ENCODE data around the gene SFMBT1.

SFMBT1 gene

DNA sequence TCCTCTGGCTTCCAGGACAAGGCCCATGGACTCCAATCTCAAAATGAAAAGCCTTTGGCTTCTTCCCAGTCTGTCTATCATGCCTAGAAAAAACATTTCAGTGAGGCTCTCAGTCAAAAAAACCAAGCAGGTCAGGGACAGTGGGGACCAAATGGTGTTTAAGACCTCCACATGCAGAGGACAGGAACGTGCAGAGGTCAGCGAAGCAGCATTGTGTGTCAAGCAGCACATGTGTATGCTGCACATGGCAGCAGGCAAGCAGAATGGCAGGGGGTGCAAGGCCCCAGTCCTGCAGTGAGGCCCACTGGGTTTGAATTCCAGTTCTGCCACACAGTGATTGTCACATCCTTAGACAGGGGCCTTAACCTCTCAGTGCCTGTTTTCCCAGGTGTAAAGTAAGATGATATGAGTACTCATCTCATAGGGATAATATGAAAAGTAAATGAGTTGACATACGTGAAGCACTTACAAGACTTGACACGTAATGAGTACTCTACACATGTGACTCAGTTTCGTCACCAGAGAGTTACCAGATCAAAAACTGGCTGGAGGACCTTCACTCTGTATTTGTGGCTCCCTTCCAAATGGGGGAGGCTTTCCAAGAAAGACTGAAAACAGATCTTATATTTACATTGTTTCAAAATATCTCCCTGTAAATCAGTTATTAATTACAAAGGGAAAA lies 159.7 kb downstream of the SFMBT1 start:
- no peak for DNase-seq (ENCODE audit: low read depth in 2 of 2)

DNA sequence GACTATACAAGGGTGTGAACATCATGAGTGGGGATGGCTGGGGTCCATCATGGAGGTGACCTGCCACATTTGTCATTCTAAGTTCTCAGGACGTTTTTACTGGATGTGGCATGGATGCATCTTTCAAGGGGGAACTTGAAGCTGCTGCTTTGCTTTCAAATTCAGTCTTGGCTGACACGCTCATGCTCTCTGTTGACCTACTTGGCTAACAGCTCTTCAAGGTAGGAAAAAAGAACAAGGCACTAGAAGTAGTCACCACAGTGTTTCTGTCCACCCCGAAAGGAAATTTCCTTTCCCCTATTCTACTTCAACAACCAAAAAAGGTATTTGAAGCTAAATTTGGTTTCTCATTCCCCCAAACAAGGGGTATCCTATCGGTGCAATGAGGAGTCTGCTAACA lies 163.5 kb downstream of the SFMBT1 start:
- no peak for DNase-seq (ENCODE audit: low read depth in 2 of 2)

DNA sequence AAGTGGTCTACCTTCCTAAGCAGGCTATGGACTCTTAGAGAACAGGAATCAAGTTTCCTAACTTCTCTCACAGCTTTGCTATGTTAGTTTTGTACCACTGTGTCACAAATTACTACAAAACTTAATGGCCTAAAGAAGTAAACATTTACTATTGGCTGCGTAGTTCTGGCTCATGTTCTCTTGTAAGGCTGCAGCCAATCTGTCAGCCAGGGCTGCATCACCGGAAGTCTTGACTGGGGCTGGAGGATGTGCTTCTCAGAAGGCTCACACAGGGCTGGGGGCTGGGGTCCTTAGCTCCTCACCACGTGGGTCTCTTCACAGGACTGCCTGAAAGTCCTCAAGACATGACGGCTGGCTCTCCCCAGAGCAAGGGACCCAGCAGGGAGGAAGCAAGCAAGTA lies 164.0 kb downstream of the SFMBT1 start:
- no peak for DNase-seq (ENCODE audit: low read depth in 2 of 2)

DNA sequence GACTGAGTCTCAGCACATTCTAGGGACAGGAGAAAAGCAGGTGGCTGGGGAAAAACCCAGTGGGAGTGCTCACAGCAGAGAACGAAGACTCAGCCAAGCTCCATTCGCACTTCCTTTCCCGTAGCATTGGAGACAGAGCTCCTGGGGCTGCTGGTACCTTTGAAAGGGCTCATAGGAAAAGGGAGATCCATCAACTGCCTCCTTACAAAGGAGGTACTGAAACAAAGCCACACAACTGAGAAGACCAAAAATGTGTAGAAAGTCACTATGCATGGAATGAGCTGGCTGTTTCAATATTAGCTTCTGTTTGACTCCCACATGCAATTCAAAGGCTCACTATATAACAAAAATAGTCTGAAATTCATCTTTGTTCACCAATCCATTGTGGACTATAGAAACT lies 165.4 kb downstream of the SFMBT1 start:
- no peak for DNase-seq (ENCODE audit: low read depth in 2 of 2)

DNA sequence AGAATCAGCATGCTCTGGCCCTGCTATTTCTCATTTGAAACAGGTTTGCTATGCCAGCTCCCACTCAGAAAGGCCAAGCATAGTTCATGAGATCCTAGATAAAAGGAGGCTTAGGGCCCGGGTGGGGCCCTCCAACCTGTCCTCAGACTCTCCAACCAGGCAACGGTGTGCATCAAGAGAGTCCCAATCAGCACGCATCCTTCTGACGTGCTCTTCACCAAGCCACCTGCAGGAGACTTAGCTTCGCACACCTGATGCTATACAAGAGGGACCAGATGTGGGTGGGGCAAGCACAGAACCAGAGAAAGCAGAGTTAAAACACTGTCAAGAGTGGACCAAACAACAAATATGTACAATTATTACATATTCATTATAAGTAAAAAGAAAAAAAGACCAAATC lies 165.8 kb downstream of the SFMBT1 start:
- no peak for DNase-seq (ENCODE audit: low read depth in 2 of 2)

DNA sequence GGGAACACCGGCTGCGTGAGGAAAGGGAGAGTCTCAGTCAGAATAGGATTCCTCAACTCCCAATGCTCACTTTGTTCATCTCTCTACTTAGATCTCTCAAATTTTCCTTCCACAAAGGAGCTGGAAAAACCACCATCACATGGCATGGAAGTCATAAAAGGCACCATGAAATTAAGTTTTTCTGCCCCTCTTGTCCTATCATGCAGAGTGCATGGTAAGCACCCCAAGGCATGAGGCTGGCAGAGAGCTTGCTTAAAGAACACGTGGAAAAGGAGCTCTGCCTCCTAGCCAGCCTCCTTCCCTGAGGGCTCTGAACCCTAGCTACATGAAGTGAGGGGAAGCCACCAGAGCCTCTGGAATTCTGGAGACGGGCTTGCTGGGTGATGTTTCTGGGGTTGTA lies 166.3 kb downstream of the SFMBT1 start:
- DNase-seq (ENCODE audit: low read depth in 2 of 2), result no peak

DNA sequence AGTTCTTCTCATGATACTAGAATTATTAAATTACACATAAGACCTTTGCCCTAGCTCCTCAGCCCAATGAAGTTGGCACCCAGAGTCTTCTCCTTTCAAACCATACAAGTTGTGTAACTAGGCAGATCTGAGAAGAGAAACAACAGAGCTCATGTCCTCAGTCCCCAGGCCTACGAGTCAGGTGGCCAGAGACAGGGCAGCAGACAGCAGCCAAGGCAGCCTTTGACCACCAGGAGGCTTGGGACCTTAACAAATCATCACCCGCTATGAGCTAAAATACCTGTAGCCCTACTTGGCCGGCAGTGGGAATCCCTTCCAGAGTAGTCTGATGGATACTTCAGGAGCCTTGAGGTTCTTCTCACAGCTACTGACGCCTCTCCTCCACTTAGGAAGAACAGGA lies 166.8 kb downstream of the SFMBT1 start:
- DNase-seq (ENCODE audit: low read depth in 2 of 2), result no peak

DNA sequence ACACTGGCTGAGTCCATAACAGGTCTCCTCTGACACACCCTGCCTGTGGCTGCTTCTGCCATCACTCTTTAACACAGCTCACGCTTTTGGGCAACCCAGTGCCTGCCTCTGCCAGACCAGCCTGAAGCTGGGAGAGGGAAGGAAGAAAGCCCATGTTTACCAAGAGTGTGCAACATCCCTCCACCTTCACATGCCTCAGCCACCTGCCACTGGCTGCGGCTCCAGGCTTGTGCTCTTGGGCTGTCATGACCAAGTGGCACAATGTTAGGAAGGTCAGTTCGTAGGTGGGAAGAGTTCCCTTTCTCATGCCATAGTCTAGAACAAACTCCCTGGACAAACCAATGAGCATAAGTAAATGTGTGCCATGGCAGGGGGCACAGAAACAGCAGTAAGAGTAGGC lies 168.8 kb downstream of the SFMBT1 start:
- no peak for DNase-seq (ENCODE audit: low read depth in 2 of 2)

DNA sequence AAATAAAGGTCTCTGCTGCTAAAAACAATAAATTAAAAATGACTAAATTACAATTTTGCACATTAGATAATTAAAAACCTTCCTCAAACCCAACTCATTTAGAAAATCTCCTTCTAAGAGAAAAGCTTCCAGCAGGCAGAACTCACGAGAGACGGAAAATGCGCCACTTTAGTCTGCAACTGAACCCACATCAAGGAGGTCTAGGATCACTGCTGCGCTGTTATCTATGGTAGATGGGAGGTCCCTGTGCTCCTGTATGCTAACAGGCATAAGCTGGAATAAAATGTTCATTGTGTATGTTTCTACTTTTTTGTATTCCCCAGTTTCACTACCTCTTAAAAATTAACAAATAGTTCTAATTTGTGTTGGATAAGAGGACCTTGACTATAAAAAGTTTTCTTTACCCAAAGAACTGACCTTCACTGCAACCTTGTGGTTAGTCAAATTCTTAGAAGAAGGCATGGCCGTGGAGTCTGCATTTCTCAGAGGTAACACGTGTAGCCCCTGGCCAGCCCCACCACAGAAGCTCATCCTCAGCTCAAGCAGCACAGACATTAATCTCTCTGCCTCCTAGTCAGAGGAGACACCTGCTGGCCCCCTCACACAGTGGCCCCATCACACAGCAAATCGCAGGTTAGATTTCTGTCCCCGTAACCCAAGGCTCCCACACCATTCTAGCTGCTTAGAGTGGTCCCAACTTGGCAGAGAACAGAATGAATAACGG lies 170.8 kb downstream of the SFMBT1 start:
- DNase-seq (ENCODE audit: low read depth in 2 of 2), result no peak

DNA sequence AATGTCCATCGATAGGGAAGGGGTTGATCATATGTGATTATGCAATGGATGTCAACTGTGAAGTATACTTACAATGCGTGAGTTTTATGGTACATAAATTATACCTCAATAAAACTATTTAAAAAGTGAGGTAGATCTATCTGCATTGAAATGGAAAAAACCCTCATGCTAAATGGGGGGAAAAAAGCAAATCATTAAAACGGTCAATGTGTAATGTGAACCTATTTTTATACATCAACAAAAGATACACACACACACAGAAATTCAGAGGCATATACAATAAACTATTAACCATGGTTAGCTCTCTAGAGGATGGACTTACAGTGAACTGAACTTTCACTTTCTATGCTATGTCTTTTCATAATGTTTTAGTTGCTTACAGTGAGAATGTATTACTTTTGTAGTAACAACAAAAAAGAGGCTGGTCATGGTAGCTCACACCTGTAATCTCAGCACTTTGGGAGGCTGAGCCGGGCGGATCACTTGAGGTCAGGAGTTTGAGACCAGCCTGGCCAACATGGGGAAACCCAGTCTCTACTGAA lies 171.6 kb downstream of the SFMBT1 start:
- DNase-seq (ENCODE audit: low read depth in 2 of 2), result no peak

DNA sequence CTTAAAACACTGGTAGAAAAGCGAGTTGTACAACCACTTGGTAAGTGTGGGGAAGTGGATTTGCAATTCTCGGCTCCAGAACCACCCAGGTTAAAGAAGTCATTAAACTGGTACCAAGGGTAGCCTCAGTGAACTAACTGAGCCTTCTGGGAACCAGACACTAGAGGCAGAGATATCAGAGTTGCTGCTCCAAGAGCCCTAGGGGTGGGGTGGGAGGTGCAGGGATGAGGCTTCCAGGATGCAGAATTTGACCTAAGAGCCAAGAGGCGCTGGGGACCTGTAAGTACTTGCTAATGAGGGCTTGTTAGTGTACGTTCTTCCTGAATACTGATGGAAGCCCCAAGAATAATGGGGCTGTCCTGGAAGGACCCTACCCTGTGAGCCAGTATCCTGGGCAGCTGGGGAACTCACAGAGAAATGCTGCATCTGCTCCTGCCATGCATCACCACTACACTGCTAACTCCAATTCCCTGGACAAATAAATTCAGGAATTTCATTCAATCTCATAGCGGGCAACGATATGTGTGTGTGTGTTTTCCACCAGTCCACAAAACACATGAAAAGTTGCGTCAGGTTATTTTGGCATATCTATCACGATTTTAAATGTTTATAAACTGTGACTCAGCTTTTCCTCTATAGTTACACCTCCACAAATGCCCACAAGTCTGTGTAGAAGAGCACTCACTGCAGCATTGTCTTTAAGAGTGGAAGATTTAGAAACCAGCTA lies 172.3 kb downstream of the SFMBT1 start:
- no peak for DNase-seq (ENCODE audit: low read depth in 2 of 2)

DNA sequence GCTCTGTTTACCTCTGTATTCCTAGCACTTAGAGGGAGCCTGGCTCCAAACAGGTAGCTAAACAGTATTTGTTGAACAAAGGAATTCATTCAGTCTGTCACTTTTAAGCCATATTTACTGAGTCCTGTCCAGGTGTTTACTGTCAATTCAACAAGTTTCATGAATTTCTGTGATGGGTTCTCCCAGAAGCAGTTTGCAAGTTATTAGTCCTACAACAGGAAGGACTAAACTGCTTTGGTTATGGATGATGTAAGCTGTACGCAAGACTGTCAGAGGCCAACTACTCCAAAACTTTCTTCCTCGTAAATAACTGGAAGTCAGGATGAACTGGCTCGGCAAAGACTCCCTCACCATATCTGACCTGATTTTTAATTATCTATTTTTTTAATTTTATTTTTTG lies 173.6 kb downstream of the SFMBT1 start:
- no peak for DNase-seq (ENCODE audit: low read depth in 2 of 2)

DNA sequence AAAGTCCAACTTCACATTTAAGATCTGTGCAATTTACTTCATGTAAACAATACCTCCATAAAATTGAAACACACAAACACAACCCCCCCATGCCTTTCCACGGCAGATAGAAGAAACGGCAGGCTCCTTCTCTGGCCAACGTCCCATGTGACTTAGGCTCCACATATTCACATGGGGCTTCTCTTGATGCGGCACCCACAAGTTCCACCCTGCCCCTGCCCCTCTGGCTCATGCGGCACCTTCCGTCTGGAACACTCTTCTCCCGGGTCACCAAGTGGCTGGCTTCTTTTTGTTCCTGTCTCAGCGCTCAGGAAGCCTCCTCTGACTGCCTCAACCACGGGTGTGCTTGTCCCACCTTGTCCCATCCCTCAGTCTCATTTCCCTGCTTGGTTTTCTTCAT lies 174.1 kb downstream of the SFMBT1 start:
- DNase-seq (ENCODE audit: low read depth in 2 of 2), result no peak

DNA sequence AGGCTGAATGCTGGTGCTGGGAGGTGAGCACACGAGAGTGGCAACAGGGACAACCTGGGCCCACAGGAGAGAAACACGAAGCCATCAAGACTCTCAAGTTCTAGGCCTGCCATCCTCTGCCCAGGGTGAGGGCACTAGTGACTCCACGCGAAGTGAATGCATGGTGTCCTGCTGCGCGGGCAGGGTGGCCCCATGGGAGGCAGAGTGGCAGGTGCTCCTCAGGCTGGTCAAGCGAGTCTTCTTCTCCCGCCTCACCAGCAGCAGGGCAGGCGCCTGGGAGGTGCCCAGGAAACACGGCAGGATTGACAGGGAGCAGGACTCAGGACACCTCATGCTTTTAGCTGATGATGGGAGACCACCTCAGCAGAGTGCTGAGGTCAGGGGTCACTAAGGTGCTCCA lies 175.4 kb downstream of the SFMBT1 start:
- DNase-seq (ENCODE audit: low read depth in 2 of 2), result no peak

DNA sequence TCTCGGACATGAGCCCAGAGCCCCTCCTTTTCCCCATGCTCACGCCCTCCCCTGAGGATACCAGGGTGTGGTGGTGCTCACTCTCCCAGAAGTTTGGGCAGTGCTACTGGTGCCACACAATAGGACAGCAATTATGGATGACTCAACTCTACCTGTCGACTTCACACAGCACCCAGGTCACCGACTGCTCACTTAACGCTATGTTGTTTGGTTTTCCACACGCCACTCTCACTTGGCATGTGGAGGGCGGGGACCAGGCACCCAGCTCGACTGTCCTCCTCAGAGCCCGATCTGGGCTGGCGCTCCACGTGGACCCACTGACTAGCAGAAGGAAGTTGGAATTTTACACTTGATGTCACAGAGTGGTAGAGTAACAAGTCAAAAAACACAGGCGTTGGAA lies 179.4 kb downstream of the SFMBT1 start:
- DNase-seq (ENCODE audit: low read depth in 2 of 2), result no peak

DNA sequence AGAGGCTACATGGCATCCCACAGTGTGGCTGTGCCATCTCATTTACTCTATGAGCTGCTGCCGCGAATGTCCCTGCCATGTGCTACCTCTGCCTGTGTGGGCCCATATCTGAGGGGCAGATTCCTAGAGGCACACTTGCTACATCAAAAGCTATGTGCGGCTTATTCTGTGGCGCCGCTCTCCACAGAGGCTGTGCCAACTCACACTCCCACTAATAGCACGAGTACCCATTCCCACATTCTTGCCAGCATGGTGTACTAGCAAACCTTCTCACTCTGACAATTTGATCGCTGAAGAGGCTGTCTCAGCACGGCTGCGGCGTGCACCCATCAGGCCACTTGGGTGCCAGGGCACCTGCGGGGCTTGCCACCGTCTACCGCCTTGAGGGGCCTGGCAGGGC lies 179.9 kb downstream of the SFMBT1 start:
- DNase-seq (ENCODE audit: low read depth in 2 of 2), result no peak

DNA sequence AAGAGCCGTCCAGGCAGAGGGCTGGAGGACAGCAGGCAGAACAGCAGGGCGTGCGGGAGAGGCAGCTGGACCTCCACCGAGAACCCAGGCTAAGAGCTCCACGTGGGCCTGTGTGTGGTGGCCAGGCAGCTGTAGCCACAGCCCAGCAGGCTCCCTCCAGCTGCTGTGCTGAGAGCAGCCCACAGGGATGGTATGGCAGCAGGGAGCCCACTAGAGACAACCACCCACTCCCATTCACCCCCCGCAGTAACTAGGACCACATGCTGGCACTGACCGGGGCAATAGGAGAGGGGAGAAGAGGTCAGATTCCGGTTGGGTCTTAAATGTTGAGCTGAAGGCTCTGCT lies 185.5 kb downstream of the SFMBT1 start:
- DNase-seq (ENCODE audit: low read depth in 2 of 2), result no peak

DNA sequence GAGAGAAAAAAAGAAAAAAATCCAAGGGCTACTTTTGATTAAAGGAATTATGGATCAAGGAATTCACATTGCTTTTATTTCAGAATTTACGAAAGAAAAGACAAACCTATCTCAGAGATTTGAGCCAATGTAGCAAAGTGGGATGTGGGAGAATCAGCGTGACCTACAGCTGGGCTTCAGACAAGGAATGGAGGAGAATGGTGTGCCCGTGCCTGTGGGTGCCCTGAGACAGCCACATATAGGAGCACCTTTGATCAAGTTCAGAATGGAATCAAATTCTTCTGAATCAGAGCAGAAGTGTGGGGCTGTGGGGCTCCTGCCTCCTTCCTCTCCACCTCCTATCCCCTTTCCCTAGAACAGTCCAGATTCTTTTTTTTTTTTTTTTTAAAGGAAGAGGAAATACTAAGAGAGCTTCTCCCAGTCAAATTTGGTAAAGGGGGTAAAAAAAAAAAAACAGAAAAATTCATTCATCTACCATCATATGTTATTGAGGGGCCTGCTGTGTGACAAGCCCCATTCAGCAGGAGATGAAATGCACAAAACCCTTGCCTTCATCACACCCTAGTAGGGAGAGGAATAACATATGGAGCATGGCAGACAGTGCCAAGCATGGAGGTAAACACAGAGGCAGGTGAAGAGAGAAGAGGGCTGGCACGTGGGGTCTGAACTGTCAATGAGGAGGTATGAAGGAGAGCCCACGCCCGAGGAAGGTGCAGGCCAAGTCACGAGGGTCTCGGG lies 186.0 kb downstream of the SFMBT1 start:
- no peak for DNase-seq (ENCODE audit: low read depth in 2 of 2)

DNA sequence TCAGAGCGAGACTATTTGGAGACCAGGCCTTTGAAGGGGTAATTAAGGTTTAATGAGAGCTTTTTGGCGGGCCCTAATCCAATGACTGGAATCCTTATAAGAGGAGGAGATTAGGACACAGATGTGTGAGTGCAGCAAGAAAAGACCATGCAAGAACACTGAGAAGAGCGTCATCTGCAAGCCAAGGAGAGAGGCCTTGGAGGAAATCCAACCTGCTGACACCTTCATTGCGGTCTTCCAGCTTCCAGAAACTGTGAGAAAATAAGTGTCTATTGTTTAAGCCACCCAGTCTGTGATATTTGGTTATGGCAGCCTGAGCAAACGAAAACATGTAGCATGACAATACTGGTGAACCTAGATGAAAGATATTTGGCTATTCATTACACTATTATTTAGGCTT lies 188.0 kb downstream of the SFMBT1 start:
- DNase-seq (ENCODE audit: low read depth in 2 of 2), result no peak

DNA sequence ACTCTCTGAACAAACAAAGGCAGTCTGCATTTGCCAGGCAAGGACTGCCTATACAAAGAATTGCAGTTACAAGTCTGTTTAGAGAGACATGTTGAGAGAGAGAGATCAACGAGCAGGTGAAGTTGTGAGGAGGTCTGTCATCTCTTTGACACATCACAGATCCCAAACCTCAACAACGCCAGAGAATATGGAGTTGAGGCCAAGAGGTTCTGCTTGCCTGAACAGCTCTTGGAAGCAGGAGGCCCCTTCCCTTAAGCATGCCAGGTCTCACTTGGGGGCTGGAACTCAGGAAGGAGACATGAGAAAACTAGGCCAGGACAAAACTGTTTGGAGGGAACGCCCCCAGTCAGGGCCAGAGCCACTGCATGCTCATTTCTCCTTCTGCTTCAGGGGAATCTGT lies 188.7 kb downstream of the SFMBT1 start:
- DNase-seq (ENCODE audit: low read depth in 2 of 2), result no peak

DNA sequence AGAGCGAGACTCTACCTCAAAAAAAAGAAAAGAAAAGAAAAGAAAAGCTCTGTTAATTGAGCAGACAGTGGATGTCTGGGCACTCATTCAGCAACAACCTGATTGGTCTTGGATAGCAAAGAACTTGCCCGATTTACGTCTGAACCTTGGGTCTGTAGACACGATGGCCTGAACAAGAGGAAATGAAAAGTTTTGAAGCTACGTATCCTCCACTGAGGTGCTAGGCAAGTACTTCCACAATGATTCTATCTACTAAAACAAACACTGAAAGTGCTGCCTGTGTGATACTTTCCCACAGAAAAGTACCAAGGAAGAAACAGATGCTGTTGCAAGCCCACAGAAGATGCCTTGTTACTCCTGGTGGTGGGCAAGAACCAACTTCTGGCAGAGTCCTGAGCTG lies 189.2 kb downstream of the SFMBT1 start:
- DNase-seq (ENCODE audit: low read depth in 2 of 2), result no peak

DNA sequence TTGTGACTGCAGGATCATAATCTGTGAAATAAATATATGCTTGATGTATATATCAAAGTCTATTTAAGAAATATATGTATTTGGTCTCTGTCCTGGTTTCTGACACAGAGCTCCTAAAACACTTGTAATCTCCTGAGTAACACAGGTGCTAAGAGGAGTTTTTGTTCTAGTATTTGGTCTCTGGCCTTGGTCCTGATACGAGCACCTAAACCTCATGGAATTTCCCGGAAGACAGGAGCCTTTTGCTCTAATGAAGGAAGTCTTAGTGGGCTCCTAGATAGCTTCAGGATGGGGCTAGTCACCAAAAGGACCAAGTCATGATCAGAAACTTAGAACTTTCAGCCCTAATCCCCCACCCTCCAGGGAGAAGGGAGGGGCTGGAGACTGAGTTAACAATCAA lies 191.9 kb downstream of the SFMBT1 start:
- no peak for DNase-seq (ENCODE audit: low read depth in 2 of 2)

All from stimulated activated CD4-positive, alpha-beta T cell treated with anti-CD3 and anti-CD28 coated beads, Interleukin-1b, Interleukin-23, amount 100 ng/mL, for 1 hour (primary cell).